Activated CD8-positive, alpha-beta memory T cell treated with anti-CD3 and anti-CD28 coated beads, Interleukin-2, amount 10 ng/mL, durations not matched to agents 7 days and 5 days (primary cell): ENCODE data around the gene FANCM. TPM values are rescaled to one million over a fixed set of nuclear protein-coding genes. Genes with fewer than 3 reads are reported as not detected.

Experiments used
- total RNA-seq, 2 experiments: library from RNA; stranded (reverse); gene quantifications; one replicate each; pipeline ENCODE4 v1.2.3, GENCODE V29; 2021

The FANCM gene
- total RNA-seq, 2 experiments from 2014 or later = 18.1 to 25.6 TPM

Other genes starting within 250 kb of the FANCM start
- 10 to 100 TPM; 12.1 to 14.0 TPM for gene KLHL28, start 174.0 kb upstream of the FANCM start, total RNA-seq
- 10 to 100 TPM in 1 of 2 experiments, 1 to 10 TPM in 1; 8.2 to 10.7 TPM for gene TOGARAM1, start 173.7 kb upstream of the FANCM start, total RNA-seq
- gene PRPF39, start 51.8 kb upstream of the FANCM start, total RNA-seq = 10 to 100 TPM; 47.6 to 49.0 TPM
- gene FKBP3, start 1.4 kb upstream of the FANCM start, total RNA-seq = 10 to 100 TPM; 65.2 to 72.6 TPM
- gene MIS18BP1, start 117.3 kb downstream of the FANCM start, total RNA-seq = 10 to 100 TPM; 59.8 to 70.8 TPM